ENCODE data around the gene MAPK10.
"Not testable (repeated sequence)": the region's sequence is repeated elsewhere in the genome, so short reads cannot be mapped to it uniquely, and the experiment has no call there.

MAPK10 gene

GRCh38 chr4:86107112-86107511 lies 252.7 kb downstream of the MAPK10 start:
- DNase-seq (ENCODE audit: low read depth in 2 of 2), result no peak

- DNase-seq (ENCODE audit: low read depth in 2 of 2), result no peak
Observed at GRCh38 chr4:86106475-86106874, 253.4 kb downstream of the MAPK10 start.

GRCh38 chr4:86101841-86102240 lies 258.0 kb downstream of the MAPK10 start:
- DNase-seq (ENCODE audit: low read depth in 2 of 2), result no peak

- no peak for DNase-seq (ENCODE audit: low read depth in 2 of 2)
Observed at GRCh38 chr4:86101410-86101809, 258.4 kb downstream of the MAPK10 start.

- DNase-seq (ENCODE audit: low read depth in 2 of 2), result no peak
Observed at GRCh38 chr4:86100539-86101215, 259.2 kb downstream of the MAPK10 start.

GRCh38 chr4:86099348-86099747 lies 260.5 kb downstream of the MAPK10 start:
- DNase-seq (ENCODE audit: low read depth in 2 of 2), result no peak

- no peak for DNase-seq (ENCODE audit: low read depth in 2 of 2)
Observed at GRCh38 chr4:86098691-86099090, 261.2 kb downstream of the MAPK10 start.

GRCh38 chr4:86096373-86096772 lies 263.5 kb downstream of the MAPK10 start:
- DNase-seq (ENCODE audit: low read depth in 2 of 2), result no peak

GRCh38 chr4:86092684-86093083 lies 267.2 kb downstream of the MAPK10 start:
- DNase-seq (ENCODE audit: low read depth in 2 of 2), result no peak

- DNase-seq (ENCODE audit: low read depth in 2 of 2), result no peak
Observed at GRCh38 chr4:86091201-86091600, 268.7 kb downstream of the MAPK10 start.

- no peak for DNase-seq (ENCODE audit: low read depth in 2 of 2)
Observed at GRCh38 chr4:86089781-86090323, 270.0 kb downstream of the MAPK10 start.

- DNase-seq (ENCODE audit: low read depth in 2 of 2), result no peak
Observed at GRCh38 chr4:86089053-86089452, 270.8 kb downstream of the MAPK10 start.

- not testable (repeated sequence) for DNase-seq (ENCODE audit: low read depth in 2 of 2)
Observed at GRCh38 chr4:86075796-86076195, 284.1 kb downstream of the MAPK10 start.

GRCh38 chr4:86060341-86060740 lies 299.5 kb downstream of the MAPK10 start:
- DNase-seq (ENCODE audit: low read depth in 2 of 2), result no peak

- DNase-seq (ENCODE audit: low read depth in 2 of 2), result no peak
Observed at GRCh38 chr4:86058621-86059020, 301.2 kb downstream of the MAPK10 start.

GRCh38 chr4:86055898-86056297 lies 304.0 kb downstream of the MAPK10 start:
- no peak for DNase-seq (ENCODE audit: low read depth in 2 of 2)

- no peak for DNase-seq (ENCODE audit: low read depth in 2 of 2)
Observed at GRCh38 chr4:86054286-86055032, 305.4 kb downstream of the MAPK10 start.

GRCh38 chr4:86050496-86050895 lies 309.4 kb downstream of the MAPK10 start:
- DNase-seq (ENCODE audit: low read depth in 2 of 2), result no peak

- DNase-seq (ENCODE audit: low read depth in 2 of 2), result no peak
Observed at GRCh38 chr4:86048426-86048825, 311.4 kb downstream of the MAPK10 start.

GRCh38 chr4:86044593-86044985 lies 315.3 kb downstream of the MAPK10 start:
- DNase-seq (ENCODE audit: low read depth in 2 of 2), result no peak

GRCh38 chr4:86043755-86044592 lies 315.9 kb downstream of the MAPK10 start:
- DNase-seq (ENCODE audit: low read depth in 2 of 2), result no peak

- no peak for DNase-seq (ENCODE audit: low read depth in 2 of 2)
Observed at GRCh38 chr4:86038037-86038436, 321.8 kb downstream of the MAPK10 start.
